GM23248 (cell line): ENCODE measurements around the gene FSD1L. TPM values are rescaled to one million over a fixed set of nuclear protein-coding genes. Genes with fewer than 3 reads are reported as not detected.

Experiments
- DNase-seq: peaks from one replicate; pipeline ENCODE4 v3.0.0-alpha.2; 2015
- H2AFZ ChIP-seq: fragments of 200-600 bp; sonication (generic); 2 replicates; pipeline ENCODE4 v1.6.1; 2016; ENCODE audit warnings: antibody characterized with exemption
- H3F3A ChIP-seq: fragments of 200-600 bp; sonication (generic); 2 replicates; pipeline ENCODE4 v1.6.1; 2016; ENCODE audit warnings: mild to moderate bottlenecking, antibody characterized with exemption, mixed run types; ENCODE audit not compliant: insufficient read depth
- H3K27ac ChIP-seq: fragments of 200-600 bp; sonication (generic); 2 replicates; pipeline ENCODE4 v1.5.1; 2016; ENCODE audit warnings: mild to moderate bottlenecking
- H3K27me3 ChIP-seq: fragments of 200-600 bp; sonication (generic); replicated peaks from 2 replicates; pipeline ENCODE4 v1.6.1; 2016; ENCODE audit warnings: mild to moderate bottlenecking; ENCODE audit not compliant: insufficient read depth
- H3K36me3 ChIP-seq: fragments of 200-600 bp; sonication (generic); 2 replicates; pipeline ENCODE4 v1.6.1; 2016; ENCODE audit warnings: low read depth, mild to moderate bottlenecking
- H3K4me1 ChIP-seq: fragments of 200-600 bp; sonication (generic); 2 replicates; pipeline ENCODE4 v1.6.1; 2016; ENCODE audit warnings: mild to moderate bottlenecking; ENCODE audit not compliant: insufficient read depth
- H3K4me2 ChIP-seq: fragments of 200-600 bp; sonication (generic); one replicate; pipeline ENCODE4 v1.6.1; 2016; ENCODE audit warnings: mild to moderate bottlenecking; ENCODE audit not compliant: unreplicated experiment
- H3K4me3 ChIP-seq: fragments of 200-600 bp; sonication (generic); 2 replicates; pipeline ENCODE4 v1.5.1; 2016; ENCODE audit warnings: mild to moderate bottlenecking
- H3K79me2 ChIP-seq: fragments of 200-600 bp; sonication (generic); 2 replicates; pipeline ENCODE4 v1.6.1; 2016; ENCODE audit warnings: mild to moderate bottlenecking; ENCODE audit not compliant: insufficient read depth
- H3K9ac ChIP-seq: fragments of 200-600 bp; sonication (generic); 2 replicates; pipeline ENCODE4 v1.6.1; 2016; ENCODE audit warnings: mild to moderate bottlenecking
- H3K9me2 ChIP-seq: fragments of 200-600 bp; sonication (generic); 2 replicates; pipeline ENCODE4 v1.6.1; 2016; ENCODE audit warnings: mixed run types, mild to moderate bottlenecking, moderate library complexity; ENCODE audit not compliant: insufficient read depth
- H3K9me3 ChIP-seq: fragments of 200-600 bp; sonication (generic); one replicate; pipeline ENCODE4 v1.6.1; 2017; ENCODE audit warnings: low read depth
- H4K20me1 ChIP-seq: fragments of 200-600 bp; sonication (generic); 2 replicates; pipeline ENCODE4 v1.6.0; 2016; ENCODE audit not compliant: insufficient read depth
- EZH2 ChIP-seq: fragments of 200-600 bp; sonication (generic); IDR thresholded peaks from 2 replicates; pipeline ENCODE4 v1.6.1; 2018; ENCODE audit warnings: antibody characterized with exemption, mild to moderate bottlenecking; ENCODE audit not compliant: insufficient read depth, poor library complexity, severe bottlenecking
- EZH2phosphoT487 ChIP-seq: fragments of 200-600 bp; sonication (generic); IDR thresholded peaks from 2 replicates; pipeline ENCODE4 v1.6.1; 2018; ENCODE audit warnings: antibody characterized with exemption, moderate library complexity, mild to moderate bottlenecking, low read depth; ENCODE audit not compliant: insufficient read depth
- WGBS, 2 experiments: methylation state at CpG; one replicate each; pipeline ENCODE4 v1.1.6; 2015 to 2017; ENCODE audit warnings: low lambda C conversion rate in 2 of 2, low coverage in 1 of 2; ENCODE audit errors: missing lambda C conversion rate in 2 of 2; 5-methylcytosine and 5-hydroxymethylcytosine counted together
- in situ Hi-C: fragments of 300-500 bp; cut with MboI; formaldehyde crosslinking; loops from 2 replicates; pipeline ENCODE4 v1.15.0; 2020
- polyA plus RNA-seq: library from polyadenylated mRNA; unstranded; fragments of >200 nt; fragmentation: Nextera tagmentation; extraction: Ambion mirVana; gene quantifications from 2 replicates; pipeline ENCODE4 v1.2.1, GENCODE V29; 2016
- total RNA-seq: library from RNA; depleted of rRNA; stranded (reverse); fragments of >200 nt; shearing (Covaris generic); gene quantifications from 2 replicates; pipeline ENCODE4 v1.2.3, GENCODE V29; 2014; rRNA removed

The FSD1L gene
- total RNA-seq, result 1.3 and 2.7 TPM in 2 replicates
- 2.0 and 2.7 TPM in 2 replicates for polyA plus RNA-seq

GRCh38 chr9:105447814-105448812, at the start of gene FSD1L:
FSD1L (plus strand) TSS chr9:105448034; CDS start chr9:105448221, 187 bp downstream.
- peak within 1 kb of the TSS; percentile 80 for H3K27ac ChIP-seq
- TF ChIP-seq EZH2 (no peak), EZH2phosphoT487 (no peak)
- DNase-seq, result peak; percentile 97
- H3K9me3 ChIP-seq, result no peaks in the 10 kb centered on the region
- H3K4me1 ChIP-seq, result peaks cover 31% of the 10 kb centered on the region
- 0 to 1% methylated on average over 68 to 75 of the region's 87 CpGs for WGBS, 2 experiments
- H4K20me1 ChIP-seq, result no peaks in the 10 kb centered on the region
- H3K9me2 ChIP-seq, result no peaks in the 10 kb centered on the region
- peak within 1 kb of the TSS; percentile 98 for H2AFZ ChIP-seq
- peak within 1 kb of the TSS; percentile 97 for H3K4me3 ChIP-seq
- H3F3A ChIP-seq, result peaks cover 32% of the 10 kb centered on the region
- no peaks in the 10 kb centered on the region for H3K27me3 ChIP-seq
- H3K9ac ChIP-seq, result peak within 1 kb of the TSS; percentile 93
- H3K36me3 ChIP-seq, result no peaks in the 10 kb centered on the region
- in situ Hi-C loops, result loop anchor here (25.0 kb wide), 1 partner anchor 264 kb away; no protein-coding TSS in a partner anchor
- H3K79me2 ChIP-seq, result peaks cover 48% of the 10 kb centered on the region
- peak within 1 kb of the TSS; percentile 99 for H3K4me2 ChIP-seq

GRCh38 chr9:105399117-105399516, 48.7 kb upstream of the FSD1L start:
- H2AFZ ChIP-seq, result no peak overlapping the region
- no peaks in the 10 kb centered on the region for H3F3A ChIP-seq
- no peak overlapping the region for H3K27ac ChIP-seq
- no peaks in the 10 kb centered on the region for H3K79me2 ChIP-seq
- no peak for TF ChIP-seq EZH2phosphoT487
- TF ChIP-seq EZH2, result no peak
- no peaks in the 10 kb centered on the region for H4K20me1 ChIP-seq
- H3K4me1 ChIP-seq, result no peaks in the 10 kb centered on the region
- H3K27me3 ChIP-seq, result no peaks in the 10 kb centered on the region
- no peaks in the 10 kb centered on the region for H3K36me3 ChIP-seq
- H3K4me2 ChIP-seq, result no peak overlapping the region
- H3K4me3 ChIP-seq, result no peak overlapping the region
- no peaks in the 10 kb centered on the region for H3K9me3 ChIP-seq
- in situ Hi-C loops, result no loop called here
- 75 to 88% methylated on average over 2 of the region's 2 CpGs for WGBS, 2 experiments
- H3K9me2 ChIP-seq, result no peaks in the 10 kb centered on the region
- DNase-seq, result no peak
- no peak overlapping the region for H3K9ac ChIP-seq

GRCh38 chr9:105401651-105402050, 46.2 kb upstream of the FSD1L start:
- in situ Hi-C loops, result no loop called here
- no peak overlapping the region for H2AFZ ChIP-seq
- no peaks in the 10 kb centered on the region for H3K27me3 ChIP-seq
- no peaks in the 10 kb centered on the region for H3K4me1 ChIP-seq
- H3F3A ChIP-seq, result no peaks in the 10 kb centered on the region
- H3K9me3 ChIP-seq, result no peaks in the 10 kb centered on the region
- no peak overlapping the region for H3K9ac ChIP-seq
- no peak overlapping the region for H3K4me3 ChIP-seq
- H4K20me1 ChIP-seq, result no peaks in the 10 kb centered on the region
- TF ChIP-seq EZH2phosphoT487 (no peak), EZH2 (no peak)
- no peaks in the 10 kb centered on the region for H3K9me2 ChIP-seq
- 68 to 73% methylated on average over 3 of the region's 3 CpGs for WGBS, 2 experiments
- peak; percentile 20 for DNase-seq
- no peak overlapping the region for H3K4me2 ChIP-seq
- no peaks in the 10 kb centered on the region for H3K79me2 ChIP-seq
- H3K27ac ChIP-seq, result no peak overlapping the region
- H3K36me3 ChIP-seq, result no peaks in the 10 kb centered on the region

GRCh38 chr9:105403552-105404248, 44.1 kb upstream of the FSD1L start:
- no peaks in the 10 kb centered on the region for H3K79me2 ChIP-seq
- no peak overlapping the region for H3K4me3 ChIP-seq
- TF ChIP-seq EZH2phosphoT487 (no peak), EZH2 (no peak)
- no peak overlapping the region for H3K27ac ChIP-seq
- WGBS, 2 experiments, result 70 to 75% methylated on average over 6 of the region's 6 CpGs
- no peaks in the 10 kb centered on the region for H3K4me1 ChIP-seq
- DNase-seq, result no peak
- no peaks in the 10 kb centered on the region for H3K9me3 ChIP-seq
- no peaks in the 10 kb centered on the region for H3K27me3 ChIP-seq
- no peak overlapping the region for H2AFZ ChIP-seq
- no peak overlapping the region for H3K4me2 ChIP-seq
- no peaks in the 10 kb centered on the region for H3K9me2 ChIP-seq
- no peak overlapping the region for H3K9ac ChIP-seq
- H3K36me3 ChIP-seq, result no peaks in the 10 kb centered on the region
- H4K20me1 ChIP-seq, result no peaks in the 10 kb centered on the region
- H3F3A ChIP-seq, result no peaks in the 10 kb centered on the region
- in situ Hi-C loops, result no loop called here
